Lower leg skin (tissue), 3 donors: ENCODE results near the gene LHX3.

Experiments
- CTCF ChIP-seq, 3 donors: fragments of 450-650 bp; IDR thresholded peaks; one replicate each; pipeline ENCODE4 v1.5.1; 2016; ENCODE audit warnings: antibody characterized with exemption in 3 of 3, mild to moderate bottlenecking in 3 of 3, moderate library complexity in 2 of 3
- POLR2A ChIP-seq, 2 donors: fragments of 450-650 bp; IDR thresholded peaks; one replicate each; pipeline ENCODE4 v1.6.1; 2016 to 2017; ENCODE audit warnings: antibody characterized with exemption in 2 of 2, mild to moderate bottlenecking in 1 of 2, moderate library complexity in 1 of 2

GRCh38 chr9:136147038-136147889 is 57.7 kb downstream of the LHX3 start:
- TF ChIP-seq CTCF (IDR thresholded peaks at IDR 0.05), result no peak
- TF ChIP-seq POLR2A (IDR thresholded peaks at IDR 0.05), result no peak
